GM12878 (cell line): ENCODE results near the gene ESRRB. TPM values are rescaled to one million over a fixed set of nuclear protein-coding genes. Genes with fewer than 3 reads are reported as not detected.

Source experiments
- ATAC-seq: fragments of 200-7000 bp; cut with Tn5 transposase; 3 replicates; pipeline ENCODE4 v1.9.1; 2020; ENCODE audit warnings: mild to moderate bottlenecking, moderate library complexity
- BruUV-seq: library from RNA; stranded (reverse); fragments of 400-500 nt; replicated peaks from 2 replicates; lab custom pipeline; 2021; lab: Mats Ljungman, UMichigan
- CTCF ChIA-PET: fragments of 300-600 bp; sonication (Branson Sonifier 250); formaldehyde crosslinking; extraction: SDS; loops from one replicate; lab custom pipeline; 2021; ENCODE audit warnings: inconsistent platforms; lab: Yijun Ruan, JAX
- POLR2A ChIA-PET: fragments of 350-600 bp; formaldehyde crosslinking; extraction: SDS; loops from one replicate; lab custom pipeline; 2021; ENCODE audit warnings: inconsistent platforms; lab: Charles Lee
- RAD21 ChIA-PET: fragments of 300-600 bp; sonication (Branson Sonifier 250); formaldehyde crosslinking; loops from one replicate; lab custom pipeline; 2023; ENCODE audit warnings: antibody characterized with exemption; ENCODE audit not compliant: unreplicated experiment; lab: Charles Lee
- SMC1A ChIA-PET: fragments of 300-600 bp; sonication (Branson Sonifier 250); formaldehyde crosslinking; loops from one replicate; lab custom pipeline; 2023; ENCODE audit not compliant: unreplicated experiment, uncharacterized antibody; lab: Charles Lee
- DNase-seq: peaks from one replicate; pipeline ENCODE4 v3.0.0-alpha.2; 2011; ENCODE audit warnings: low read depth, low spot score
- FAIRE-seq: peaks from 3 replicates; lab custom pipeline; 2011; peaks lifted over from hg19 to GRCh38; lab: Jason Lieb, UNC
- H2AFZ ChIP-seq: 2 replicates; pipeline ENCODE4 v1.6.0; 2011; ENCODE audit warnings: low read depth, low read length, control low read depth; ENCODE audit not compliant: control insufficient read depth
- H3K27ac ChIP-seq: 2 replicates; pipeline ENCODE4 v1.5.1; 2011; ENCODE audit warnings: control low read depth; ENCODE audit not compliant: control insufficient read depth, insufficient read depth
- H3K27me3 ChIP-seq, 2 experiments: replicated peaks in 1 of 2; 2 replicates each; pipeline versions ENCODE4 v1.6.0 to v1.6.1; 2011; ENCODE audit warnings: low read length in 1 of 2; ENCODE audit not compliant: control insufficient read depth in 2 of 2, insufficient read depth in 2 of 2
- H3K36me3 ChIP-seq, 2 experiments: 2 replicates each; pipeline ENCODE4 v1.5.1; 2011; ENCODE audit warnings: low read length in 1 of 2; ENCODE audit not compliant: control insufficient read depth in 2 of 2, insufficient read depth in 2 of 2
- H3K4me1 ChIP-seq: 2 replicates; pipeline ENCODE4 v1.6.1; 2011; ENCODE audit warnings: mild to moderate bottlenecking, low read length, moderate library complexity, mixed read lengths; ENCODE audit not compliant: control insufficient read depth, insufficient read depth
- H3K4me2 ChIP-seq: 2 replicates; pipeline ENCODE4 v1.6.0; 2011; ENCODE audit warnings: control low read depth; ENCODE audit not compliant: control insufficient read depth, insufficient read depth
- H3K4me3 ChIP-seq: fragments of 200-600 bp; sonication (generic); 2 replicates; pipeline ENCODE4 v1.5.1; 2016
- H3K79me2 ChIP-seq: 2 replicates; pipeline ENCODE4 v1.6.0; 2011; ENCODE audit warnings: low read length; ENCODE audit not compliant: control insufficient read depth, insufficient read depth
- H3K9ac ChIP-seq: 2 replicates; pipeline ENCODE4 v1.8.0; 2011; ENCODE audit warnings: low read length, control low read depth, mixed read lengths; ENCODE audit not compliant: control insufficient read depth, insufficient read depth
- H3K9me3 ChIP-seq: replicated peaks from 3 replicates; pipeline ENCODE4 v1.5.1; 2011; ENCODE audit warnings: mild to moderate bottlenecking, low read length; ENCODE audit not compliant: control insufficient read depth, insufficient read depth
- H4K20me1 ChIP-seq: 2 replicates; pipeline ENCODE4 v1.6.0; 2011; ENCODE audit not compliant: control insufficient read depth, insufficient read depth
- ATF7 ChIP-seq: fragments of 450-650 bp; IDR thresholded peaks from 2 replicates; pipeline ENCODE4 v1.6.1; 2016; ENCODE audit warnings: low read depth, mild to moderate bottlenecking
- BCL11A ChIP-seq: IDR thresholded peaks from 2 replicates; pipeline ENCODE4 v1.6.1; 2011; ENCODE audit warnings: low read depth, low read length
- BCL3 ChIP-seq: IDR thresholded peaks from 2 replicates; pipeline ENCODE4 v1.6.1; 2011; ENCODE audit warnings: borderline replicate concordance, low read depth, mild to moderate bottlenecking, moderate library complexity, low read length; ENCODE audit not compliant: insufficient read depth, poor library complexity, severe bottlenecking
- CHD1 ChIP-seq: IDR thresholded peaks from 2 replicates; pipeline ENCODE4 v1.6.1; 2012; ENCODE audit warnings: low read depth, low read length, improper control_type of control experiment
- ETV6 ChIP-seq, 2 experiments: fragments of 450-650 bp in 1 of 2; IDR thresholded peaks in 1 of 2; conservative IDR thresholded peaks in 1 of 2; 2 replicates each; pipeline ENCODE4 v1.6.1; 2014; ENCODE audit warnings: antibody characterized with exemption in 1 of 2, borderline replicate concordance in 1 of 2, low read depth in 1 of 2, mild to moderate bottlenecking in 1 of 2, moderate library complexity in 1 of 2
- FOS ChIP-seq: IDR thresholded peaks from 3 replicates; pipeline ENCODE4 v1.6.1; 2011; ENCODE audit warnings: borderline replicate concordance; ENCODE audit not compliant: insufficient read length; ENCODE audit errors: extremely low read depth
- IRF5 ChIP-seq: fragments of 450-650 bp; IDR thresholded peaks from 2 replicates; pipeline ENCODE4 v1.6.1; 2017; ENCODE audit warnings: borderline replicate concordance
- MEF2B ChIP-seq: fragments of 450-650 bp; IDR thresholded peaks from 2 replicates; pipeline ENCODE4 v1.6.1; 2018; ENCODE audit warnings: mild to moderate bottlenecking, moderate library complexity; ENCODE audit not compliant: partially characterized antibody, poor library complexity, severe bottlenecking
- NFYA ChIP-seq: IDR thresholded peaks from 2 replicates; pipeline ENCODE4 v1.6.1; 2011; ENCODE audit warnings: low read depth, mild to moderate bottlenecking, low read length, improper control_type of control experiment, borderline replicate concordance
- POLR2A ChIP-seq: IDR thresholded peaks from 2 replicates; pipeline ENCODE4 v1.6.1; 2011; ENCODE audit warnings: low read depth, mild to moderate bottlenecking, low read length
- POU2F2 ChIP-seq: IDR thresholded peaks from 3 replicates; pipeline ENCODE4 v1.6.1; 2011; ENCODE audit warnings: low read depth, mild to moderate bottlenecking, low read length, borderline replicate concordance
- RELA ChIP-seq: fragments of 450-650 bp; IDR thresholded peaks from 2 replicates; pipeline ENCODE4 v1.8.0; 2014; ENCODE audit warnings: borderline replicate concordance; ENCODE audit not compliant: partially characterized antibody
- STAT1 ChIP-seq: fragments of 450-650 bp; conservative IDR thresholded peaks from 2 replicates; pipeline ENCODE4 v1.6.1; 2014; ENCODE audit warnings: antibody characterized with exemption, mild to moderate bottlenecking
- YY1 ChIP-seq: IDR thresholded peaks from 2 replicates; pipeline ENCODE4 v1.6.1; 2011; ENCODE audit warnings: low read depth, mild to moderate bottlenecking, low read length
- ZBTB40 ChIP-seq: fragments of 450-650 bp; IDR thresholded peaks from 2 replicates; pipeline ENCODE4 v1.6.1; 2016; ENCODE audit warnings: mild to moderate bottlenecking, moderate library complexity, borderline replicate concordance
- WGBS: methylation state at CpG from one replicate; pipeline ENCODE4 v1.1.6; 2016; ENCODE audit warnings: low lambda C conversion rate; ENCODE audit not compliant: insufficient replicate concordance, insufficient coverage; ENCODE audit errors: missing lambda C conversion rate; 5-methylcytosine and 5-hydroxymethylcytosine counted together
- in situ Hi-C: fragments of 300-500 bp; cut with MboI; formaldehyde crosslinking; loops from 9 replicates; pipeline ENCODE4 v1.14.3; 2018; ENCODE audit warnings: mixed read lengths
- intact Hi-C: fragments of 100-400 bp; cut with micrococcal nuclease; formaldehyde crosslinking; loops from one replicate; pipeline ENCODE4 v1.14.2; 2022; ENCODE audit not compliant: unreplicated experiment
- polyA plus RNA-seq, 11 experiments: library from polyadenylated mRNA; depleted of rRNA in 4 of 11; unstranded in 6 of 11; stranded (reverse) in 5 of 11; fragments of >200 nt; fragmentation: Nextera tagmentation in 4 of 11; fragmentation: Illumina TruSeq in 1 of 11; extraction: Ambion mirVana in 4 of 11; extraction: Trizol in 1 of 11; gene quantifications; 1 replicate in 1 of 11; 2 replicates in 10 of 11; pipeline versions ENCODE4 v1.2.1 to v1.2.3, GENCODE V29; 2011 to 2016; ENCODE audit warnings: inconsistent platforms in 2 of 11, missing spikeins in 2 of 11, low read depth in 1 of 11
- total RNA-seq, 4 experiments: library from RNA; depleted of rRNA in 3 of 4; stranded (reverse); fragments of >200 nt in 3 of 4; fragmentation: Illumina TruSeq in 1 of 4; extraction: Trizol in 1 of 4; gene quantifications; 2 replicates each; pipeline versions ENCODE4 v1.2.1 to v1.2.3, GENCODE V29; 2013 to 2021
- TF ChIP-seq, protein P1 (sequence below): IDR thresholded peaks from 2 replicates; pipeline ENCODE4 v1.6.1; 2012; ENCODE audit warnings: low read depth, low read length, improper control_type of control experiment

Gene ESRRB
- total and polyA plus RNA-seq, 10 of the 15 experiments (the other 5 are each of a cell fraction or from before 2014, with no cell fraction given): 0.03 to 0.73 (median 0.11) TPM; not detected in 6

DNA sequence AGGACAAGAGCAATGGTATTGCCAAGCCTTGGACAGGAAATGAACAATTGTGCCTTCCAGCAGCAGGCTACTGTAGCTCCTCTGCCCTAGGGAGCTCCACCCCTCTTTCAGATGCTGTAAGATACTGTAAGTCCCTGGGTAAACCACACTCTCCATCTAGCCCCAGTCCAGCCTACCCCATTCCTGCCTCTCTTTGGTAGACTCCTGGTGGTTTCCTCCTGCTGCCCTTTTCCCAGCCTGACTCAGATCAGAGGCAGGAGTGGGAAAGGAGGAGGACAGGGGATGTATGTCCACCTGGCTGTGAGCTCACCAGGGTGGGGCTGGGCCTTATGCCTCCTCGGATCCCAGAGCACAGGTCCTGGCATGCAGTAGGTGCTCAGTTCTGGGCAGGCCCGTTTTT lies 174.6 kb downstream of the ESRRB start (continued):
- TF ChIP-seq ETV6 (conservative IDR thresholded peaks at IDR 0.05 in 1 of 2, IDR thresholded peaks at IDR 0.05 in 1 of 2; ENCODE audit: borderline replicate concordance in 1 of 2, low read depth in 1 of 2) (no peak), POU2F2 (no peak), RELA (no peak), NFYA (no peak), YY1 (no peak), CHD1 (no peak), BCL3 (no peak), MEF2B (no peak), BCL11A (no peak)
- TF ChIP-seq, protein P1, sequence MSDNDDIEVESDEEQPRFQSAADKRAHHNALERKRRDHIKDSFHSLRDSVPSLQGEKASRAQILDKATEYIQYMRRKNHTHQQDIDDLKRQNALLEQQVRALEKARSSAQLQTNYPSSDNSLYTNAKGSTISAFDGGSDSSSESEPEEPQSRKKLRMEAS: no peak
- TF ChIP-seq, all 136 proteins: peak for 0

DNA sequence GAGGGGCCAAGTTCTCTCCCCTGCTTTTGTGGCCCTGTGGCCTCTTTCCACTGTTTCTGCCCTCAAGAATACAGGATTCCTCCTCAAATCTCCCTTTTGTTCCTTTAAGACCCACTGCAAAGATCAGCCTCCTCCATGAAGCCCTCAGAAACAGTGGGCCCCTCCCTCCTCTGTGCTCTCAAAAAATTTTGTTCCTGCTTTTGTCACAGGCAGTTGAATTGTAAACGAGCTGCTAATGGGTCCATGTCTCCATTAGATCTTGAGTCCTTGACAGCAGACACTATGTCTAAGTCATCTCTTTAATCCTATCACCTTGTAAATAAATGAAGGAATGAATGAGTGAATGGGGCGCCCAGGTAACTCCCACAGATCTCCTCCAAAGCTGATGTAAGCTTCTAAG lies 175.2 kb downstream of the ESRRB start:
- BruUV-seq: no TSS peak
- no peak for FAIRE-seq
- ChIA-PET POLR2A (no interaction called here), SMC1A (no interaction called here), RAD21 (no interaction called here), CTCF (interaction anchor here (1.4 to 1.6 kb wide), 2 partner anchors 94 to 500 kb away, joined by 4 read pairs; no protein-coding TSS in a partner anchor)
- DNase-seq: no peak
- in situ Hi-C loops: no loop called here
- intact Hi-C loops: no loop called here
- no peak overlapping the region for H3K27ac ChIP-seq
- no peak overlapping the region for H3K4me2 ChIP-seq
- no peaks in the 10 kb centered on the region for H3K27me3 ChIP-seq
- no peaks in the 10 kb centered on the region for H4K20me1 ChIP-seq
- no peaks in the 10 kb centered on the region for H3K4me1 ChIP-seq
- H2AFZ ChIP-seq: no peak overlapping the region
- no peaks in the 10 kb centered on the region for H3K9me3 ChIP-seq
- H3K9ac ChIP-seq: no peak overlapping the region
- no peak for ATAC-seq
- no peak overlapping the region for H3K4me3 ChIP-seq
- 17% methylated on average over 2 of the region's 2 CpGs for WGBS
- no peaks in the 10 kb centered on the region for H3K36me3 ChIP-seq
- no peaks in the 10 kb centered on the region for H3K79me2 ChIP-seq
- TF ChIP-seq FOS (no peak), POLR2A (no peak), YY1 (no peak), STAT1 (no peak), ZBTB40 (no peak), ATF7 (no peak), IRF5 (no peak)
